HEK293 (cell line): ENCODE data around the gene IGDCC3.
A peak's percentile ranks its signal among the peaks of the same experiment; 100 is the strongest.

ENCODE experiments used
- HOXC10 ChIP-seq: sonication (generic); formaldehyde crosslinking; IDR thresholded peaks from 2 replicates; pipeline ENCODE4 v1.8.1; 2023; ENCODE audit warnings: mild to moderate bottlenecking, missing genetic modification reagents
- KLF1 ChIP-seq: fragments of 450-650 bp; formaldehyde crosslinking; IDR thresholded peaks from 2 replicates; pipeline ENCODE4 v1.5.1; 2016; ENCODE audit warnings: missing biosample characterization, missing genetic modification characterization
- KLF8 ChIP-seq: fragments of 450-650 bp; formaldehyde crosslinking; IDR thresholded peaks from 2 replicates; pipeline ENCODE4 v1.5.1; 2016; ENCODE audit warnings: missing biosample characterization, missing genetic modification characterization
- OSR2 ChIP-seq: fragments of 450-650 bp; formaldehyde crosslinking; IDR thresholded peaks from 2 replicates; pipeline ENCODE4 v1.5.1; 2016; ENCODE audit warnings: missing biosample characterization, missing genetic modification characterization
- SCRT2 ChIP-seq: fragments of 450-650 bp; formaldehyde crosslinking; IDR thresholded peaks from 2 replicates; pipeline ENCODE4 v1.5.1; 2016; ENCODE audit warnings: missing biosample characterization, missing genetic modification characterization
- SP3 ChIP-seq: fragments of 450-650 bp; formaldehyde crosslinking; IDR thresholded peaks from 2 replicates; pipeline ENCODE4 v1.5.1; 2016; ENCODE audit warnings: missing biosample characterization, missing genetic modification characterization
- YY1 ChIP-seq: fragments of 450-650 bp; formaldehyde crosslinking; IDR thresholded peaks from 2 replicates; pipeline ENCODE4 v1.5.1; 2018; ENCODE audit warnings: missing biosample characterization, missing genetic modification characterization
- ZBTB1 ChIP-seq: fragments of 450-650 bp; formaldehyde crosslinking; IDR thresholded peaks from 2 replicates; pipeline ENCODE4 v1.5.1; 2016; ENCODE audit warnings: missing biosample characterization, missing genetic modification characterization
- ZFP37 ChIP-seq: fragments of 450-650 bp; formaldehyde crosslinking; IDR thresholded peaks from 2 replicates; pipeline ENCODE4 v1.5.1; 2016; ENCODE audit warnings: missing biosample characterization, missing genetic modification characterization
- ZNF24 ChIP-seq: fragments of 450-650 bp; formaldehyde crosslinking; IDR thresholded peaks from 2 replicates; pipeline ENCODE4 v1.5.1; 2016; ENCODE audit warnings: missing biosample characterization, missing genetic modification characterization
- ZNF248 ChIP-seq: fragments of 450-650 bp; formaldehyde crosslinking; IDR thresholded peaks from 2 replicates; pipeline ENCODE4 v1.5.1; 2017; ENCODE audit warnings: missing biosample characterization, missing genetic modification characterization
- ZNF292 ChIP-seq: fragments of 450-650 bp; formaldehyde crosslinking; IDR thresholded peaks from 2 replicates; pipeline ENCODE4 v1.5.1; 2016; ENCODE audit warnings: low read depth, missing biosample characterization, missing genetic modification characterization, borderline replicate concordance
- ZNF416 ChIP-seq: fragments of 450-650 bp; formaldehyde crosslinking; IDR thresholded peaks from 2 replicates; pipeline ENCODE4 v1.5.1; 2016; ENCODE audit warnings: missing biosample characterization, missing genetic modification characterization
- ZNF514 ChIP-seq: fragments of 450-650 bp; formaldehyde crosslinking; IDR thresholded peaks from 2 replicates; pipeline ENCODE4 v1.5.1; 2016; ENCODE audit warnings: missing biosample characterization, missing genetic modification characterization
- ZNF530 ChIP-seq: fragments of 450-650 bp; formaldehyde crosslinking; IDR thresholded peaks from 2 replicates; pipeline ENCODE4 v1.5.1; 2016; ENCODE audit warnings: low read depth, missing biosample characterization, missing genetic modification characterization
- ZNF544 ChIP-seq: fragments of 450-650 bp; formaldehyde crosslinking; IDR thresholded peaks from 2 replicates; pipeline ENCODE4 v1.5.0; 2017; ENCODE audit warnings: missing biosample characterization, missing genetic modification characterization
- ZNF660 ChIP-seq: fragments of 450-650 bp; IDR thresholded peaks from 2 replicates; pipeline ENCODE4 v1.5.1; 2018; ENCODE audit warnings: missing biosample characterization, mild to moderate bottlenecking, missing genetic modification characterization
- ZNF677 ChIP-seq: fragments of 450-650 bp; IDR thresholded peaks from 2 replicates; pipeline ENCODE4 v1.5.0; 2018; ENCODE audit warnings: missing biosample characterization, mild to moderate bottlenecking, missing genetic modification characterization, moderate library complexity
- ZSCAN16 ChIP-seq: fragments of 450-650 bp; formaldehyde crosslinking; IDR thresholded peaks from 2 replicates; pipeline ENCODE4 v1.5.1; 2016; ENCODE audit warnings: missing biosample characterization, missing genetic modification characterization
- TF ChIP-seq, protein P1 (sequence below): fragments of 450-650 bp; formaldehyde crosslinking; IDR thresholded peaks from 2 replicates; pipeline ENCODE4 v1.5.1; 2016; ENCODE audit warnings: missing biosample characterization, missing genetic modification characterization
- TF ChIP-seq, protein P2 (sequence below): sonication (generic); formaldehyde crosslinking; IDR thresholded peaks from 2 replicates; pipeline ENCODE4 v1.8.1; 2022; ENCODE audit warnings: mild to moderate bottlenecking, moderate library complexity, missing genetic modification reagents
- TF ChIP-seq, protein P3 (sequence below): fragments of 450-650 bp; formaldehyde crosslinking; IDR thresholded peaks from 2 replicates; pipeline ENCODE4 v1.5.1; 2016; ENCODE audit warnings: missing biosample characterization, missing genetic modification characterization
- TF ChIP-seq, protein P4 (sequence below): fragments of 450-650 bp; IDR thresholded peaks from 2 replicates; pipeline ENCODE4 v1.5.1; 2018; ENCODE audit warnings: missing biosample characterization, missing genetic modification characterization
- TF ChIP-seq, protein P5 (sequence below): fragments of 450-650 bp; IDR thresholded peaks from 2 replicates; pipeline ENCODE4 v1.5.1; 2018; ENCODE audit warnings: missing biosample characterization, mild to moderate bottlenecking, missing genetic modification characterization
- TF ChIP-seq, protein P6 (sequence below): fragments of 450-650 bp; formaldehyde crosslinking; IDR thresholded peaks from 2 replicates; pipeline ENCODE4 v1.5.1; 2016; ENCODE audit warnings: missing biosample characterization, missing genetic modification characterization
- TF ChIP-seq, protein P7 (sequence below): fragments of 450-650 bp; formaldehyde crosslinking; conservative IDR thresholded peaks from 2 replicates; pipeline ENCODE4 v1.5.1; 2016; ENCODE audit warnings: low read depth, missing biosample characterization, missing genetic modification characterization

IGDCC3 gene

DNA sequence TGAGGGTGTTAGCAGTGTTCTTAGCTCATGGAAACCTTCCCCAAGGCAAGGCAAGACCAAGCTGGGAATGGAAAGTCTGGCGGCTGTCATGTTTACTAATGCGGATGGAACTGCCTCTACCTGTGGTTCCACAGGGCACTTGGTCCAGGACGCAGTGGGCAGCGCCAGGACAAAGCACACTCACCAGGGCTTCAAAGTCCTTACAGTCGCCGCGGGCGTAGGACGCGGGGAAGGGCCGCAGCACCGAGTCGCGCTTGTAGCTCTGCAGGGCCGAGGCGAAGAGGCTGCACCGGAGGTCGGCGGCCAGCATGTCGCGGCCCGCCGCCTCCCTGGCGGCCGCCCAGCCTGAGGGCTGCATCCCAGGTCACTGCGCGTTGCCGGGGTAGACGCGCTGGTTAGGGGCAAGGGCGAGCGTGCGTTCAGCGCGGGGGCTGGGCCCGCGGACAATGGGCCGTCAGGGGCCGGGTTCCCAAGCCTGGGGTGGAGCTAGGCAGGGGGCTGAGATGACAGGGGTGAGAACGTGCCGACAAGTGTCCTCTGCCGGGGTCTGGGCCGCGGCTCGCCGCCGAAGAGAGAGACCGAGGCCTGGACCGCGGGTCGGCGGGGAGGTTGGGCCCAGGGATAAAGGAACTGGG, 91.6 kb downstream of the IGDCC3 start (continued):
- TF ChIP-seq, protein P1, sequence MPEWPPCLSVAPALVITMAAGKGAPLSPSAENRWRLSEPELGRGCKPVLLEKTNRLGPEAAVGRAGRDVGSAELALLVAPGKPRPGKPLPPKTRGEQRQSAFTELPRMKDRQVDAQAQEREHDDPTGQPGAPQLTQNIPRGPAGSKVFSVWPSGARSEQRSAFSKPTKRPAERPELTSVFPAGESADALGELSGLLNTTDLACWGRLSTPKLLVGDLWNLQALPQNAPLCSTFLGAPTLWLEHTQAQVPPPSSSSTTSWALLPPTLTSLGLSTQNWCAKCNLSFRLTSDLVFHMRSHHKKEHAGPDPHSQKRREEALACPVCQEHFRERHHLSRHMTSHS (tag by site-specific recombination): no peak
- peak; percentile 87; the same call in 1 of the 2 replicates for TF ChIP-seq SCRT2 (tag by site-specific recombination)
- no peak for TF ChIP-seq ZNF677 (tag by site-specific recombination)
- no peak for TF ChIP-seq ZNF292
- TF ChIP-seq ZNF530 (tag by site-specific recombination): no peak
- TF ChIP-seq ZNF24 (tag by site-specific recombination): peak; percentile 83; the same call in 1 of the 2 replicates
- peak; percentile 65; the same call in 1 of the 2 replicates for TF ChIP-seq KLF8
- TF ChIP-seq YY1: no peak
- TF ChIP-seq, protein P2, sequence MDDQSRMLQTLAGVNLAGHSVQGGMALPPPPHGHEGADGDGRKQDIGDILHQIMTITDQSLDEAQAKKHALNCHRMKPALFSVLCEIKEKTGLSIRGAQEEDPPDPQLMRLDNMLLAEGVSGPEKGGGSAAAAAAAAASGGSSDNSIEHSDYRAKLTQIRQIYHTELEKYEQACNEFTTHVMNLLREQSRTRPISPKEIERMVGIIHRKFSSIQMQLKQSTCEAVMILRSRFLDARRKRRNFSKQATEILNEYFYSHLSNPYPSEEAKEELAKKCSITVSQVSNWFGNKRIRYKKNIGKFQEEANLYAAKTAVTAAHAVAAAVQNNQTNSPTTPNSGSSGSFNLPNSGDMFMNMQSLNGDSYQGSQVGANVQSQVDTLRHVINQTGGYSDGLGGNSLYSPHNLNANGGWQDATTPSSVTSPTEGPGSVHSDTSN (CRISPR knock-in tag): no peak
- peak; percentile 80 for TF ChIP-seq SP3
- TF ChIP-seq ZNF248: no peak
- TF ChIP-seq ZSCAN16 (tag by site-specific recombination): 0 out of 2 replicates have a peak, but pooled peaks have one; percentile 35
- no peak for TF ChIP-seq ZNF416 (tag by site-specific recombination)
- TF ChIP-seq KLF1: no peak
- TF ChIP-seq, protein P3, sequence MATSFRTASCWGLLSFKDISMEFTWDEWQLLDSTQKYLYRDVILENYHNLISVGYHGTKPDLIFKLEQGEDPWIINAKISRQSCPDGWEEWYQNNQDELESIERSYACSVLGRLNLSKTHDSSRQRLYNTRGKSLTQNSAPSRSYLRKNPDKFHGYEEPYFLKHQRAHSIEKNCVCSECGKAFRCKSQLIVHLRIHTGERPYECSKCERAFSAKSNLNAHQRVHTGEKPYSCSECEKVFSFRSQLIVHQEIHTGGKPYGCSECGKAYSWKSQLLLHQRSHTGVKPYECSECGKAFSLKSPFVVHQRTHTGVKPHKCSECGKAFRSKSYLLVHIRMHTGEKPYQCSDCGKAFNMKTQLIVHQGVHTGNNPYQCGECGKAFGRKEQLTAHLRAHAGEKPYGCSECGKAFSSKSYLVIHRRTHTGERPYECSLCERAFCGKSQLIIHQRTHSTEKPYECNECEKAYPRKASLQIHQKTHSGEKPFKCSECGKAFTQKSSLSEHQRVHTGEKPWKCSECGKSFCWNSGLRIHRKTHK (tag by site-specific recombination): no peak
- 0 out of 2 replicates have a peak, but pooled peaks have one; percentile 26 for TF ChIP-seq HOXC10
- TF ChIP-seq ZNF514 (tag by site-specific recombination): no peak
- no peak for TF ChIP-seq ZBTB1 (tag by site-specific recombination)
- TF ChIP-seq, protein P4, sequence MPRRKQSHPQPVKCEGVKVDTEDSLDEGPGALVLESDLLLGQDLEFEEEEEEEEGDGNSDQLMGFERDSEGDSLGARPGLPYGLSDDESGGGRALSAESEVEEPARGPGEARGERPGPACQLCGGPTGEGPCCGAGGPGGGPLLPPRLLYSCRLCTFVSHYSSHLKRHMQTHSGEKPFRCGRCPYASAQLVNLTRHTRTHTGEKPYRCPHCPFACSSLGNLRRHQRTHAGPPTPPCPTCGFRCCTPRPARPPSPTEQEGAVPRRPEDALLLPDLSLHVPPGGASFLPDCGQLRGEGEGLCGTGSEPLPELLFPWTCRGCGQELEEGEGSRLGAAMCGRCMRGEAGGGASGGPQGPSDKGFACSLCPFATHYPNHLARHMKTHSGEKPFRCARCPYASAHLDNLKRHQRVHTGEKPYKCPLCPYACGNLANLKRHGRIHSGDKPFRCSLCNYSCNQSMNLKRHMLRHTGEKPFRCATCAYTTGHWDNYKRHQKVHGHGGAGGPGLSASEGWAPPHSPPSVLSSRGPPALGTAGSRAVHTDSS (tag by site-specific recombination): no peak
- TF ChIP-seq, protein P5, sequence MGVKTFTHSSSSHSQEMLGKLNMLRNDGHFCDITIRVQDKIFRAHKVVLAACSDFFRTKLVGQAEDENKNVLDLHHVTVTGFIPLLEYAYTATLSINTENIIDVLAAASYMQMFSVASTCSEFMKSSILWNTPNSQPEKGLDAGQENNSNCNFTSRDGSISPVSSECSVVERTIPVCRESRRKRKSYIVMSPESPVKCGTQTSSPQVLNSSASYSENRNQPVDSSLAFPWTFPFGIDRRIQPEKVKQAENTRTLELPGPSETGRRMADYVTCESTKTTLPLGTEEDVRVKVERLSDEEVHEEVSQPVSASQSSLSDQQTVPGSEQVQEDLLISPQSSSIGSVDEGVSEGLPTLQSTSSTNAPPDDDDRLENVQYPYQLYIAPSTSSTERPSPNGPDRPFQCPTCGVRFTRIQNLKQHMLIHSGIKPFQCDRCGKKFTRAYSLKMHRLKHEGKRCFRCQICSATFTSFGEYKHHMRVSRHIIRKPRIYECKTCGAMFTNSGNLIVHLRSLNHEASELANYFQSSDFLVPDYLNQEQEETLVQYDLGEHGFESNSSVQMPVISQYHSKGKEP (tag by site-specific recombination): no peak
- peak; percentile 91 for TF ChIP-seq ZFP37 (tag by site-specific recombination)
- no peak for TF ChIP-seq OSR2 (tag by site-specific recombination)
- TF ChIP-seq, protein P6, sequence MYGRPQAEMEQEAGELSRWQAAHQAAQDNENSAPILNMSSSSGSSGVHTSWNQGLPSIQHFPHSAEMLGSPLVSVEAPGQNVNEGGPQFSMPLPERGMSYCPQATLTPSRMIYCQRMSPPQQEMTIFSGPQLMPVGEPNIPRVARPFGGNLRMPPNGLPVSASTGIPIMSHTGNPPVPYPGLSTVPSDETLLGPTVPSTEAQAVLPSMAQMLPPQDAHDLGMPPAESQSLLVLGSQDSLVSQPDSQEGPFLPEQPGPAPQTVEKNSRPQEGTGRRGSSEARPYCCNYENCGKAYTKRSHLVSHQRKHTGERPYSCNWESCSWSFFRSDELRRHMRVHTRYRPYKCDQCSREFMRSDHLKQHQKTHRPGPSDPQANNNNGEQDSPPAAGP (tag by site-specific recombination): peak; percentile 72
- TF ChIP-seq, protein P7, sequence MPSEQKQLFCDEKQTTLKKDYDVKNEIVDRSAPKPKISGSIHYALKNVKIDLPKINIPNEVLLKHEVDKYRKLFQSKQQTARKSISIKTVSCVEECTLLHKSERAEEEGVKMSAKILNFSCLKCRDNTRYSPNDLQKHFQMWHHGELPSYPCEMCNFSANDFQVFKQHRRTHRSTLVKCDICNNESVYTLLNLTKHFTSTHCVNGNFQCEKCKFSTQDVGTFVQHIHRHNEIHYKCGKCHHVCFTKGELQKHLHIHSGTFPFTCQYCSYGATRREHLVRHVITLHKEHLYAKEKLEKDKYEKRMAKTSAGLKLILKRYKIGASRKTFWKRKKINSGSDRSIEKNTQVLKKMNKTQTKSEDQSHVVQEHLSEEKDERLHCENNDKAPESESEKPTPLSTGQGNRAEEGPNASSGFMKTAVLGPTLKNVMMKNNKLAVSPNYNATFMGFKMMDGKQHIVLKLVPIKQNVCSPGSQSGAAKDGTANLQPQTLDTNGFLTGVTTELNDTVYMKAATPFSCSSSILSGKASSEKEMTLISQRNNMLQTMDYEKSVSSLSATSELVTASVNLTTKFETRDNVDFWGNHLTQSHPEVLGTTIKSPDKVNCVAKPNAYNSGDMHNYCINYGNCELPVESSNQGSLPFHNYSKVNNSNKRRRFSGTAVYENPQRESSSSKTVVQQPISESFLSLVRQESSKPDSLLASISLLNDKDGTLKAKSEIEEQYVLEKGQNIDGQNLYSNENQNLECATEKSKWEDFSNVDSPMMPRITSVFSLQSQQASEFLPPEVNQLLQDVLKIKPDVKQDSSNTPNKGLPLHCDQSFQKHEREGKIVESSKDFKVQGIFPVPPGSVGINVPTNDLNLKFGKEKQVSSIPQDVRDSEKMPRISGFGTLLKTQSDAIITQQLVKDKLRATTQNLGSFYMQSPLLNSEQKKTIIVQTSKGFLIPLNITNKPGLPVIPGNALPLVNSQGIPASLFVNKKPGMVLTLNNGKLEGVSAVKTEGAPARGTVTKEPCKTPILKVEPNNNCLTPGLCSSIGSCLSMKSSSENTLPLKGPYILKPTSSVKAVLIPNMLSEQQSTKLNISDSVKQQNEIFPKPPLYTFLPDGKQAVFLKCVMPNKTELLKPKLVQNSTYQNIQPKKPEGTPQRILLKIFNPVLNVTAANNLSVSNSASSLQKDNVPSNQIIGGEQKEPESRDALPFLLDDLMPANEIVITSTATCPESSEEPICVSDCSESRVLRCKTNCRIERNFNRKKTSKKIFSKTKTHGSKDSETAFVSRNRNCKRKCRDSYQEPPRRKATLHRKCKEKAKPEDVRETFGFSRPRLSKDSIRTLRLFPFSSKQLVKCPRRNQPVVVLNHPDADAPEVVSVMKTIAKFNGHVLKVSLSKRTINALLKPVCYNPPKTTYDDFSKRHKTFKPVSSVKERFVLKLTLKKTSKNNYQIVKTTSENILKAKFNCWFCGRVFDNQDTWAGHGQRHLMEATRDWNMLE (tag by site-specific recombination): 0 out of 2 replicates have a peak, but pooled peaks have one; percentile 28
- TF ChIP-seq ZNF544 (tag by site-specific recombination): no peak
- TF ChIP-seq ZNF660: no peak
